Measurements from ENCODE around the gene ZFP37.

DNA sequence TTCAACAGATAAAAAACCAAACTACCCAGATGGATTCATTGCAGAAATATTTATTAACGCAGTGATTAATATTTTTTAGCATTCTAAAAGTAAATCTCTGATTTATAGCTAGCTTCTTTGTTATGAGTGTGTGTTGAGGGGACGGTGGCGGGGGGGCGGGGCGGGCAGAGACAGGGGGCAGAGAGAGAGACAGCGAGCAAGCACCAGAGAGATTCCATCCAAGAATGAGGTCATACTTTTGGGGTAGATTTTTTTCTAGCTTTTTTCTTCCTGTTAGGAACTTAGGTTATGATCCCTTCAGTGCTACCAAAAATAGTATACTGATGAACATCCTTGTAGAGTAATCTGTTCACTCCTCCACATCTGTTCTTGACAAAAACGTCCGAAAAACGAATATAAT lies 44.0 kb downstream of the ZFP37 start:
- TF ChIP-seq, protein P1, sequence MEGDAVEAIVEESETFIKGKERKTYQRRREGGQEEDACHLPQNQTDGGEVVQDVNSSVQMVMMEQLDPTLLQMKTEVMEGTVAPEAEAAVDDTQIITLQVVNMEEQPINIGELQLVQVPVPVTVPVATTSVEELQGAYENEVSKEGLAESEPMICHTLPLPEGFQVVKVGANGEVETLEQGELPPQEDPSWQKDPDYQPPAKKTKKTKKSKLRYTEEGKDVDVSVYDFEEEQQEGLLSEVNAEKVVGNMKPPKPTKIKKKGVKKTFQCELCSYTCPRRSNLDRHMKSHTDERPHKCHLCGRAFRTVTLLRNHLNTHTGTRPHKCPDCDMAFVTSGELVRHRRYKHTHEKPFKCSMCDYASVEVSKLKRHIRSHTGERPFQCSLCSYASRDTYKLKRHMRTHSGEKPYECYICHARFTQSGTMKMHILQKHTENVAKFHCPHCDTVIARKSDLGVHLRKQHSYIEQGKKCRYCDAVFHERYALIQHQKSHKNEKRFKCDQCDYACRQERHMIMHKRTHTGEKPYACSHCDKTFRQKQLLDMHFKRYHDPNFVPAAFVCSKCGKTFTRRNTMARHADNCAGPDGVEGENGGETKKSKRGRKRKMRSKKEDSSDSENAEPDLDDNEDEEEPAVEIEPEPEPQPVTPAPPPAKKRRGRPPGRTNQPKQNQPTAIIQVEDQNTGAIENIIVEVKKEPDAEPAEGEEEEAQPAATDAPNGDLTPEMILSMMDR (IDR thresholded peaks at IDR 0.05): no peak
- TF ChIP-seq POLR2A (IDR thresholded peaks at IDR 0.05): no peak
